MM.1S (cell line): ENCODE results near the gene ACSF3.

Experiments used
- DNase-seq: peaks from one replicate; pipeline ENCODE4 v3.0.0-alpha.2; 2015
- H2AFZ ChIP-seq: fragments of 300-600 bp; sonication (generic); 2 replicates; pipeline ENCODE4 v1.6.0; 2016; ENCODE audit warnings: antibody characterized with exemption, low read length
- H3F3A ChIP-seq: fragments of 300-600 bp; sonication (generic); 2 replicates; pipeline ENCODE4 v1.6.1; 2016; ENCODE audit warnings: mild to moderate bottlenecking, antibody characterized with exemption, low read length, moderate library complexity, mixed read lengths; ENCODE audit not compliant: insufficient read depth
- H3K27ac ChIP-seq: fragments of 300-600 bp; sonication (generic); 2 replicates; pipeline ENCODE4 v1.5.1; 2016; ENCODE audit warnings: mild to moderate bottlenecking, low read length
- H3K27me3 ChIP-seq: fragments of 300-600 bp; sonication (generic); replicated peaks from 2 replicates; pipeline ENCODE4 v1.6.0; 2016; ENCODE audit warnings: low read length; ENCODE audit not compliant: insufficient read depth
- H3K36me3 ChIP-seq: fragments of 300-600 bp; sonication (generic); replicated peaks from 2 replicates; pipeline ENCODE4 v1.6.1; 2016; ENCODE audit warnings: mild to moderate bottlenecking, low read length, mixed read lengths; ENCODE audit not compliant: insufficient read depth
- H3K4me1 ChIP-seq: fragments of 300-600 bp; sonication (generic); 2 replicates; pipeline ENCODE4 v1.6.1; 2016; ENCODE audit warnings: low read length, mixed read lengths
- H3K4me2 ChIP-seq: fragments of 300-600 bp; sonication (generic); 2 replicates; pipeline ENCODE4 v1.6.0; 2016; ENCODE audit warnings: low read depth, low read length
- H3K4me3 ChIP-seq: fragments of 300-600 bp; sonication (generic); 2 replicates; pipeline ENCODE4 v1.5.1; 2016; ENCODE audit warnings: low read length, mixed read lengths
- H3K79me2 ChIP-seq: fragments of 300-600 bp; sonication (generic); 2 replicates; pipeline ENCODE4 v1.6.1; 2016; ENCODE audit warnings: mixed run types, low read length, mixed read lengths
- H3K9ac ChIP-seq: fragments of 300-600 bp; sonication (generic); 2 replicates; pipeline ENCODE4 v1.6.1; 2016; ENCODE audit warnings: low read length, mixed read lengths
- H3K9me2 ChIP-seq: fragments of 300-600 bp; sonication (generic); replicated peaks from 2 replicates; pipeline ENCODE4 v1.6.1; 2016; ENCODE audit warnings: mild to moderate bottlenecking, low read length, mixed read lengths; ENCODE audit not compliant: insufficient read depth
- H3K9me3 ChIP-seq: fragments of 300-600 bp; sonication (generic); replicated peaks from 2 replicates; pipeline ENCODE4 v1.6.1; 2016; ENCODE audit warnings: mild to moderate bottlenecking, low read length, mixed read lengths; ENCODE audit not compliant: insufficient read depth
- H4K20me1 ChIP-seq: fragments of 300-600 bp; sonication (generic); 2 replicates; pipeline ENCODE4 v1.6.1; 2016; ENCODE audit warnings: mild to moderate bottlenecking, low read length, moderate library complexity, mixed read lengths; ENCODE audit not compliant: insufficient read depth
- CTCF ChIP-seq: fragments of 300-600 bp; sonication (generic); IDR thresholded peaks from 2 replicates; pipeline ENCODE4 v1.5.1; 2016; ENCODE audit warnings: antibody characterized with exemption, low read length, mixed read lengths
- EZH2 ChIP-seq: fragments of 300-600 bp; sonication (generic); optimal IDR thresholded peaks from 2 replicates; pipeline ENCODE3; 2017; ENCODE audit warnings: low read depth, mild to moderate bottlenecking, antibody characterized with exemption, low read length, mixed read lengths
- EZH2phosphoT487 ChIP-seq: fragments of 300-600 bp; sonication (generic); IDR thresholded peaks from 2 replicates; pipeline ENCODE4 v1.6.1; 2018; ENCODE audit warnings: antibody characterized with exemption, low read length

The ACSF3 gene

GRCh38 chr16:89118361-89119165 is 24.9 kb downstream of the ACSF3 start:
- Histone ChIP-seq H3K27me3 (no peaks in the 10 kb centered on the region), H3K4me1 (peaks cover 40% of the 10 kb centered on the region), H3K9me2 (no peaks in the 10 kb centered on the region), H4K20me1 (no peaks in the 10 kb centered on the region), H3K4me2 (no peak overlapping the region), H3F3A (peaks cover 36% of the 10 kb centered on the region), H3K9ac (no peak overlapping the region), H3K9me3 (no peaks in the 10 kb centered on the region), H2AFZ (no peak overlapping the region), H3K4me3 (no peak overlapping the region), H3K79me2 (peaks cover 9% of the 10 kb centered on the region), H3K36me3 (no peaks in the 10 kb centered on the region), H3K27ac (no peak overlapping the region)
- no peak for DNase-seq
- no peak for TF ChIP-seq EZH2

DNA sequence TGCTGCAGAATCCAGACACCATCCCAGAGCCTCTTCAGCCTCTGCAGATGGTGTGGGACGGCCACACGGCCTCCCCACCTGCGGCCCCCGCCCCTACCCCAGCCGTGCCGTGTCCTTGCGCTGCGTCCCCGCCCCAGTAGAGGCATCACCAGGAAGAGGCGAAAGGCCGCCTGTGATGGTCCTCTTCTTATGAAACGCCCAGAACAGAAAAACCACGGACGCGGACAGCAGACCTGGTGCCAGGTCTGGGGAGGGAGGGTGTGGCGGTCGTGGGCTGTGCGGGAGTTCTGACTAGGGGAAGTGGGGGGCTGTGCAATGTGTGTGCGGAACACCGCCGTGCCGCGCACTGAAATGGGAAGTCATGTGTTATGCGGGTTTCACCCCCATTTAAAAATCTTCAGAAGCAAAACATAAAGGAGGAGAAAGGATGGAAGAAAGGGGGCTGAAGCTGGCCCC is 25.5 kb downstream of the ACSF3 start:
- H3K27me3 ChIP-seq: no peaks in the 10 kb centered on the region
- no peaks in the 10 kb centered on the region for H3K36me3 ChIP-seq
- no peaks in the 10 kb centered on the region for H3K9me3 ChIP-seq
- no peak for DNase-seq
- no peak overlapping the region for H3K27ac ChIP-seq
- TF ChIP-seq EZH2: no peak
- TF ChIP-seq EZH2phosphoT487: no peak
- no peak for TF ChIP-seq CTCF
- peaks cover 9% of the 10 kb centered on the region for H3K79me2 ChIP-seq
- no peaks in the 10 kb centered on the region for H3K9me2 ChIP-seq
- H2AFZ ChIP-seq: no peak overlapping the region
- no peak overlapping the region for H3K9ac ChIP-seq
- peaks cover 38% of the 10 kb centered on the region for H3F3A ChIP-seq
- H3K4me1 ChIP-seq: peaks cover 40% of the 10 kb centered on the region
- no peak overlapping the region for H3K4me2 ChIP-seq
- H3K4me3 ChIP-seq: no peak overlapping the region
- H4K20me1 ChIP-seq: no peaks in the 10 kb centered on the region

- H3F3A ChIP-seq: peaks cover 33% of the 10 kb centered on the region
- peaks cover 9% of the 10 kb centered on the region for H3K79me2 ChIP-seq
- peaks cover 40% of the 10 kb centered on the region for H3K4me1 ChIP-seq
- no peak overlapping the region for H2AFZ ChIP-seq
- no peak overlapping the region for H3K4me2 ChIP-seq
- H3K27me3 ChIP-seq: no peaks in the 10 kb centered on the region
- no peaks in the 10 kb centered on the region for H3K9me3 ChIP-seq
- H3K9me2 ChIP-seq: no peaks in the 10 kb centered on the region
- no peak for DNase-seq
- no peaks in the 10 kb centered on the region for H4K20me1 ChIP-seq
- H3K36me3 ChIP-seq: no peaks in the 10 kb centered on the region
- H3K27ac ChIP-seq: no peak overlapping the region
- no peak overlapping the region for H3K4me3 ChIP-seq
- no peak for TF ChIP-seq EZH2
- no peak for TF ChIP-seq EZH2phosphoT487
- TF ChIP-seq CTCF: no peak
- no peak overlapping the region for H3K9ac ChIP-seq
Observed at GRCh38 chr16:89119661-89120141, 26.0 kb downstream of the ACSF3 start.

DNA sequence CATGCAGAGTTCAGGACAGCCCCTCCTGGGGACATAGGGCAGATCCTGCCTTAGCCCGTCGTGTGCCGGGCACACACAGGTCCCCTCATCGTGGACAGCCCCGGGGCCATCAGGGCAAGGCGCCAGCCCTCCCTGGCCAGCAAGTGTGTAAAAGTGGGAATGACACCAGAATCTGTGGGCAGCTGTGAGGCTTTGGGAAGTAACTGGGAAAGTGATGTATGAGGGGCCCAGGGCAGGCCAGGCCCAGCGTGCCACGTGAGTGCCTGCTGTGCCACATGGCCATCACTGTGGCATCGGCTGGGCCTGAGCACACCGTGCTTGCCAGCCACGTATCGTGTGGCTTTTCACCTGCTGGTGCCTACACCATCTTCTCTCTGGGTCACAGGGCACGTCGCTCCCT is 26.6 kb downstream of the ACSF3 start:
- peaks cover 40% of the 10 kb centered on the region for H3K4me1 ChIP-seq
- no peaks in the 10 kb centered on the region for H3K9me3 ChIP-seq
- H3F3A ChIP-seq: peaks cover 28% of the 10 kb centered on the region
- TF ChIP-seq EZH2 (no peak), EZH2phosphoT487 (no peak)
- H3K36me3 ChIP-seq: no peaks in the 10 kb centered on the region
- no peaks in the 10 kb centered on the region for H3K27me3 ChIP-seq
- no peak overlapping the region for H2AFZ ChIP-seq
- no peaks in the 10 kb centered on the region for H3K9me2 ChIP-seq
- no peak overlapping the region for H3K9ac ChIP-seq
- peaks cover 9% of the 10 kb centered on the region for H3K79me2 ChIP-seq
- H4K20me1 ChIP-seq: no peaks in the 10 kb centered on the region
- DNase-seq: no peak
- H3K4me3 ChIP-seq: no peak overlapping the region
- H3K4me2 ChIP-seq: no peak overlapping the region
- no peak overlapping the region for H3K27ac ChIP-seq
